Type B pancreatic cell (in vitro differentiated cells): ENCODE results near the gene APOL6. TPM values are rescaled to one million over a fixed set of nuclear protein-coding genes. Genes with fewer than 3 reads are reported as not detected.

ENCODE experiments used
- DNase-seq: peaks from one replicate; pipeline ENCODE4 v3.0.0; 2021; ENCODE audit warnings: mixed read lengths; ENCODE audit not compliant: unreplicated experiment; ENCODE audit errors: extremely low spot score
- H3K27ac Mint-ChIP-seq: 2 replicates; pipeline ENCODE4 v1.8.0; 2021; ENCODE audit warnings: mild to moderate bottlenecking, mixed read lengths
- H3K27me3 Mint-ChIP-seq: 2 replicates; pipeline ENCODE4 v1.8.0; 2021; ENCODE audit warnings: mixed read lengths
- H3K36me3 Mint-ChIP-seq: 2 replicates; pipeline ENCODE4 v1.8.0; 2021; ENCODE audit warnings: mixed read lengths
- H3K4me1 Mint-ChIP-seq: one replicate; pipeline ENCODE4 v1.8.0; 2021; ENCODE audit warnings: mixed read lengths; ENCODE audit not compliant: unreplicated experiment
- H3K4me3 Mint-ChIP-seq: 2 replicates; pipeline ENCODE4 v1.8.0; 2021; ENCODE audit warnings: mild to moderate bottlenecking, mixed read lengths
- H3K9me3 Mint-ChIP-seq: 2 replicates; pipeline ENCODE4 v1.8.0; 2021; ENCODE audit warnings: mixed read lengths
- total RNA-seq: library from RNA; stranded (reverse); gene quantifications from 2 replicates; pipeline ENCODE4 v1.2.1, GENCODE V29; 2021; ENCODE audit warnings: low replicate concordance
- TF ChIP-seq, protein P1 (sequence below): fragments of 200-600 bp; sonication (generic); conservative IDR thresholded peaks from 2 replicates; pipeline ENCODE4 v1.5.0; 2021; ENCODE audit warnings: antibody characterized with exemption, mild to moderate bottlenecking

APOL6 gene
- total RNA-seq, 1 donor from 2014 or later, result 9.0 TPM

DNA sequence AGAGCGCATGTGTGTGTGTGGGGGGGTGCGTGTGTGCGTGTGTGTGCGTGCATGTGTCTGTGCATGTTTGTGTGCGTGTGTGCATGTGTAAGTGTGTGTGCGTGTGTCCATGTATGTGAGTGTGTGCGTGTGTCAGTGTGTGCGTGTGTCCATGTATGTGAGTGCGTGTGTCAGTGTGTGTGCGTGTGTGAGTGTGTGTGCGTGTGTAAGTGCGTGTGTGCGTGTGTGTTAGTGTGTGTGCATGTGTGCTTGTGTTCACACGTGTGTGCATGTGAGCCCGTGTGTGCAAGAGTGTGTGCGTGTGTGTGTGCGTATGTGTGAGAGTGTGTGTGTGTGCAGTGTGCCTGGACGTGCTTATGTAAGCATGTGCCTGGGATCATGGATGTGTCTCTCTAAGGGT is 14.7 kb upstream of the APOL6 start:
- no peak overlapping the region for H3K4me3 Mint-ChIP-seq
- peaks cover 4% of the 10 kb centered on the region for H3K36me3 Mint-ChIP-seq
- H3K27me3 Mint-ChIP-seq, result no peaks in the 10 kb centered on the region
- no peak for DNase-seq
- TF ChIP-seq, protein P1, sequence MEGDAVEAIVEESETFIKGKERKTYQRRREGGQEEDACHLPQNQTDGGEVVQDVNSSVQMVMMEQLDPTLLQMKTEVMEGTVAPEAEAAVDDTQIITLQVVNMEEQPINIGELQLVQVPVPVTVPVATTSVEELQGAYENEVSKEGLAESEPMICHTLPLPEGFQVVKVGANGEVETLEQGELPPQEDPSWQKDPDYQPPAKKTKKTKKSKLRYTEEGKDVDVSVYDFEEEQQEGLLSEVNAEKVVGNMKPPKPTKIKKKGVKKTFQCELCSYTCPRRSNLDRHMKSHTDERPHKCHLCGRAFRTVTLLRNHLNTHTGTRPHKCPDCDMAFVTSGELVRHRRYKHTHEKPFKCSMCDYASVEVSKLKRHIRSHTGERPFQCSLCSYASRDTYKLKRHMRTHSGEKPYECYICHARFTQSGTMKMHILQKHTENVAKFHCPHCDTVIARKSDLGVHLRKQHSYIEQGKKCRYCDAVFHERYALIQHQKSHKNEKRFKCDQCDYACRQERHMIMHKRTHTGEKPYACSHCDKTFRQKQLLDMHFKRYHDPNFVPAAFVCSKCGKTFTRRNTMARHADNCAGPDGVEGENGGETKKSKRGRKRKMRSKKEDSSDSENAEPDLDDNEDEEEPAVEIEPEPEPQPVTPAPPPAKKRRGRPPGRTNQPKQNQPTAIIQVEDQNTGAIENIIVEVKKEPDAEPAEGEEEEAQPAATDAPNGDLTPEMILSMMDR, result no peak
- H3K27ac Mint-ChIP-seq, result peak overlapping the region; percentile 72
- H3K4me1 Mint-ChIP-seq, result peaks cover 37% of the 10 kb centered on the region
- H3K9me3 Mint-ChIP-seq, result peaks cover 5% of the 10 kb centered on the region

DNA sequence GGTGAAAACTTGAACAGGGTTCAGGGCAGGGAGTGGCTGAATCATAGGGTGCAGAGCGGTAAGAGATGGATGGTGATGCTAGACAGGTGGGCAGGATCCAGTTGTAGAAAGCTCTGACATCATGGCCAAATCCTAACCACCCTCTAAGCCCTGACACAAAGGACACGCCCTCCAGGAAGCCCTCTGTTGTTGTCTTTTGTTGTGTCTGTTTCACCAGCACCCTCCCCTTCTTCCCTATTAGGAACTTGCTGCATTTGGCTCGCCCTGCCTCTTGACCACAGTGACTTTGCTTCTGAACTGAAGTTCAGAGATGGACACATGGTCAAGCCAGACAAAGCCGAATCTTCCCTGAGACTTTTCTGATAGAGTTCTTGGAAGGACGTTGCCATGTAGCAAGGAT is 14.2 kb upstream of the APOL6 start:
- DNase-seq, result no peak
- Mint-ChIP-seq H3K4me3 (no peak overlapping the region), H3K9me3 (peaks cover 5% of the 10 kb centered on the region), H3K4me1 (peaks cover 40% of the 10 kb centered on the region), H3K27me3 (no peaks in the 10 kb centered on the region), H3K36me3 (peaks cover 4% of the 10 kb centered on the region), H3K27ac (peak overlapping the region; percentile 72)
- TF ChIP-seq, protein P1, result no peak

DNA sequence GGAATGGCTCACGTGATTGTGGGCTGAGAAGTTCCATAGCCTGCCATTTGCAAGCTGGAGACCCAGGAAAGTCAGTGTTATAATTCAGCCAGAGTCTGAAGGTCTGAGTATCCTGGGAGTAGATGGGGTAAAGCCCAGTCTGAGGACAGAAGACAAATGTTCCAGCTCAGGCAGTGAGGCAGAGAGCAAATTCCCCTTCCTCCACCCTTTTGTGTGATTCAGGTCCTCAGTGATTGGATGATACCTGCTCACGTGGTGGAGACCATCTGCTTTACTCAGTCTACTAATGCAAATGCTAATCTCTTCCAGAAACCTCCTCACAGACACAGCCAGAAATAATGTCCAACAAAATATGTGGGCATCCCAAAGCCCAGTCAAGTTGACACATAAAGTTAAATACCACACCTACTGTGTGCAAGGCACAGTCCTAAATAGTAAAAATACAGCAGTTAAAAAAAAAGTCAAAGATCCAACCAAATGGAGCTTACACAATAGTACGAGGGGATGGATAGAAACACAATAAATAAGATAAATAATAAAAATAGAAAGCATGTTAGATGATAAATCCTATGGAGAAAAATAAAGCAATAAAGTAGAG is 13.2 kb upstream of the APOL6 start:
- no peaks in the 10 kb centered on the region for H3K36me3 Mint-ChIP-seq
- peaks cover 32% of the 10 kb centered on the region for H3K4me1 Mint-ChIP-seq
- DNase-seq, result no peak
- no peaks in the 10 kb centered on the region for H3K27me3 Mint-ChIP-seq
- H3K27ac Mint-ChIP-seq, result no peak overlapping the region
- TF ChIP-seq, protein P1, result no peak
- H3K9me3 Mint-ChIP-seq, result peaks cover 5% of the 10 kb centered on the region
- H3K4me3 Mint-ChIP-seq, result no peak overlapping the region

DNA sequence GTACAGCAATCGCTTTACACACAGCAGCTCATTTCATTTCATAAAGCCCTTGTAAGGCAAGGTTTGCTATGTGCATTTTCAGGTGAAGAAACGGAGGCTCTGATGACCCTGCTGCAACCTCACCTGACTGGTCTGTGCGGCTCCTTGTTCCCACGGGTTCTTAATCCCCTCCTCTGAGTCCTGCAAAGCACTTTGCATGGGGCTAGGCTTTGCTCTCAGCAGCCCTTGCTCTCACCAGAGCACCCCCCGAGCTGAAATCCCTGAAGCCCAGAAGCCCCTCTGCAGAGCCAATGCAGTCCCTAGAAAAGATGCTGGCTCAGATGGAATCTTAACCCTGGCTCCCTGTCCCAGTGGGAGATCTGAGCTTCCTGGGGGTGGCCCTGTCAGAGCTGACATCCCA is 11.0 kb upstream of the APOL6 start:
- no peaks in the 10 kb centered on the region for H3K36me3 Mint-ChIP-seq
- peaks cover 5% of the 10 kb centered on the region for H3K9me3 Mint-ChIP-seq
- no peak for DNase-seq
- H3K4me1 Mint-ChIP-seq, result peaks cover 28% of the 10 kb centered on the region
- H3K27ac Mint-ChIP-seq, result no peak overlapping the region
- TF ChIP-seq, protein P1, result no peak
- no peak overlapping the region for H3K4me3 Mint-ChIP-seq
- no peaks in the 10 kb centered on the region for H3K27me3 Mint-ChIP-seq

DNA sequence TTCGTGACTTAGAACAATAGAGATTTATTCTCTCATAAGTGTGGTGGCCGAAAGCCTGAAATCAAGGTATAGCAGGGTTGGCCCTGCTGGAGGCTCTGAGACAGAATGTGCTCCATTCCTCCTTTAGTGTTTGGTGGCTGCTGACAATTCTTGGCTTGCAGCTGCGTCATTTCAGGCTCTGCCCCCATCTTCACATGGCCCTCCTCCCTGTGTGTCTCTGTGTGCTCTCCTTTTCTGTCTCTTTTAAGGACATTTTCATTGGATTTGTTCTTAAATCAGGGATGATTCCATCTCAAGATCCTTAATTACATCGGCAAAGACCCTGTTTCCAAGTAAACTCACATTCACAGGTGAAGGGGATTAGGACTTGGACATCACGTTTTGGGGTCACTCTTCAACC is 10.2 kb upstream of the APOL6 start:
- H3K4me3 Mint-ChIP-seq, result no peak overlapping the region
- peak overlapping the region; percentile 55 for H3K27ac Mint-ChIP-seq
- DNase-seq, result no peak
- no peaks in the 10 kb centered on the region for H3K36me3 Mint-ChIP-seq
- peaks cover 3% of the 10 kb centered on the region for H3K9me3 Mint-ChIP-seq
- no peaks in the 10 kb centered on the region for H3K27me3 Mint-ChIP-seq
- TF ChIP-seq, protein P1, result no peak
- peaks cover 25% of the 10 kb centered on the region for H3K4me1 Mint-ChIP-seq

DNA sequence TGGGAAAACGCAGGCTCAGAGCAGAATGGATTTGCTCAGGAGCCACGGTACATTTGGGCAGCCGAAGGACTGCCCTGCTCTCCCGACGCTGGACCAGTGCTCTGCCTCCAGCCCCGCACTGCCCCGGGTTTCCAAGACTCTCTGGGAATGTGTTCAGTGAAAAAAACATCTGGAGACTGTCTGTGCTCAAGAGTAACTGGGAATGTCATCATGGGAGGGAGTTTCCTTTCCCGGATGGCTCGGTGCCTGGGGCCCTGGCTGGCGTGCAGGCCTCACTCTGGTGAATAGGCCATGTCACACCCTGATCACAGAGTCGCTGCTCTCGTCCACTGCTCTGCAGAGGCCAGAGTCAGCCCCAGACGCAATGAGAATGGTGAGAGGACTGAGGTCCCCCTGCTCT is 9.8 kb upstream of the APOL6 start:
- DNase-seq, result no peak
- Mint-ChIP-seq H3K4me1 (peaks cover 20% of the 10 kb centered on the region), H3K27me3 (no peaks in the 10 kb centered on the region), H3K4me3 (no peak overlapping the region), H3K27ac (peak overlapping the region; percentile 55), H3K9me3 (no peaks in the 10 kb centered on the region), H3K36me3 (no peaks in the 10 kb centered on the region)
- TF ChIP-seq, protein P1, result no peak
